Suprapubic skin (tissue), 4 donors: ENCODE measurements around the gene LMX1B.

Experiments
- CTCF ChIP-seq, 2 donors: fragments of 200-600 bp in 1 of 2; fragments of 450-650 bp in 1 of 2; sonication (generic) in 1 of 2; IDR thresholded peaks; one replicate each; pipeline ENCODE4 v1.5.1; 2016 to 2019; ENCODE audit warnings: antibody characterized with exemption in 2 of 2, mild to moderate bottlenecking in 1 of 2, moderate library complexity in 1 of 2
- POLR2A ChIP-seq, 2 donors: fragments of 450-650 bp; IDR thresholded peaks; one replicate each; pipeline ENCODE4 v1.6.1; 2017; ENCODE audit warnings: antibody characterized with exemption in 2 of 2, mild to moderate bottlenecking in 2 of 2, moderate library complexity in 2 of 2
- POLR2AphosphoS5 ChIP-seq, 3 donors: sonication (generic); formaldehyde crosslinking; IDR thresholded peaks; one replicate each; pipeline ENCODE4 v1.6.1; 2017; ENCODE audit warnings: antibody characterized with exemption in 3 of 3

DNA sequence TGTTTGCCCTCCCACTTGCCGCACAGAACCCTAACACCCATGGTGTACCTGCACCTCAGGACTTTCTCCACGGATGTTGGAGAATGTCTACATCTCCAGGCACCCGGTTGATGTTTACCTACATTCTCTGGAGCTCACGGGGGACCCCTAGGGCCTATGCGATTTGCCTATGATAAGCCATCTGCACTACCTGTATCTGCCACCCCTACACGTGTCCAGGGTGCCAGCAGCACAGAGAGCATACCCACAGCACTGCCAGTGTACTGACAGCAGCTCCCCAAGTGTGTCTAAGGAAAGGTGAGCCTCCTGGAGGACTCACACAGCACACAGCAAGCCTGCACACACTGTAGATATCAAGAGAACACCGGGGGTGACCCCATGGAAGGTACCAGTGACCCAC, 31.3 kb upstream of the LMX1B start:
- TF ChIP-seq CTCF (IDR thresholded peaks at IDR 0.05) (no peak), POLR2AphosphoS5 (IDR thresholded peaks at IDR 0.05) (no peak), POLR2A (IDR thresholded peaks at IDR 0.05) (no peak)
